ENCODE results near the gene STAMBP.

STAMBP gene

DNA sequence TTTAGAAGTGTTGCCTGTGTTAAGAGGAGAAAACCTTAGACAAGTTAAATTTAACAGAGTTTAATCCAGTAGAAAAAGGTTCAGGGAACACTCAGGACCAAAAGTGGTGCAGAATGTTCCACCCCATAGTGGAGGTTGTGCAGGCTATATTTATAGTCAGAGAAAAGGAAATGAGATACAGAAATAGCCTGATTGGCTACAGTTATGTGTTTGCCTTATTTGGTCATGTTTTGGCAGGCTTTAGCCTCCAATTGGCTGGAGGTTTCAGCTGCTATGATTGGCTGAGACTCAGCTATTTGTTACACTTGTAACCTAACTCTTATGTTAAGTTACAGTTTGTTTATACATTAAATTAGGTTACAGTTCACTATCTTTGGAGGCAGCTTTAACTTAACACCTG, 4.2 kb downstream of the STAMBP start:
- peak overlapping the region; percentile 7 for H3K27ac ChIP-seq (ENCODE audit: poor library complexity, severe bottlenecking)
- no peaks in the 10 kb centered on the region for H3K9me3 ChIP-seq (ENCODE audit: severe bottlenecking)
- peaks cover 29% of the 10 kb centered on the region for H3K4me1 ChIP-seq (ENCODE audit: insufficient read depth, poor library complexity, severe bottlenecking)
- TF ChIP-seq, protein P1, sequence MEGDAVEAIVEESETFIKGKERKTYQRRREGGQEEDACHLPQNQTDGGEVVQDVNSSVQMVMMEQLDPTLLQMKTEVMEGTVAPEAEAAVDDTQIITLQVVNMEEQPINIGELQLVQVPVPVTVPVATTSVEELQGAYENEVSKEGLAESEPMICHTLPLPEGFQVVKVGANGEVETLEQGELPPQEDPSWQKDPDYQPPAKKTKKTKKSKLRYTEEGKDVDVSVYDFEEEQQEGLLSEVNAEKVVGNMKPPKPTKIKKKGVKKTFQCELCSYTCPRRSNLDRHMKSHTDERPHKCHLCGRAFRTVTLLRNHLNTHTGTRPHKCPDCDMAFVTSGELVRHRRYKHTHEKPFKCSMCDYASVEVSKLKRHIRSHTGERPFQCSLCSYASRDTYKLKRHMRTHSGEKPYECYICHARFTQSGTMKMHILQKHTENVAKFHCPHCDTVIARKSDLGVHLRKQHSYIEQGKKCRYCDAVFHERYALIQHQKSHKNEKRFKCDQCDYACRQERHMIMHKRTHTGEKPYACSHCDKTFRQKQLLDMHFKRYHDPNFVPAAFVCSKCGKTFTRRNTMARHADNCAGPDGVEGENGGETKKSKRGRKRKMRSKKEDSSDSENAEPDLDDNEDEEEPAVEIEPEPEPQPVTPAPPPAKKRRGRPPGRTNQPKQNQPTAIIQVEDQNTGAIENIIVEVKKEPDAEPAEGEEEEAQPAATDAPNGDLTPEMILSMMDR (IDR thresholded peaks at IDR 0.05; ENCODE audit: poor library complexity, severe bottlenecking), result no peak
- no peak for ATAC-seq (ENCODE audit: low read depth)
- DNase-seq (ENCODE audit: low spot score), result no peak
- no peak overlapping the region for H3K4me3 ChIP-seq (ENCODE audit: severe bottlenecking)
- no peaks in the 10 kb centered on the region for H3K27me3 ChIP-seq (ENCODE audit: insufficient read depth, poor library complexity, severe bottlenecking)
- peaks cover 47% of the 10 kb centered on the region for H3K36me3 ChIP-seq (ENCODE audit: low read depth)

DNA sequence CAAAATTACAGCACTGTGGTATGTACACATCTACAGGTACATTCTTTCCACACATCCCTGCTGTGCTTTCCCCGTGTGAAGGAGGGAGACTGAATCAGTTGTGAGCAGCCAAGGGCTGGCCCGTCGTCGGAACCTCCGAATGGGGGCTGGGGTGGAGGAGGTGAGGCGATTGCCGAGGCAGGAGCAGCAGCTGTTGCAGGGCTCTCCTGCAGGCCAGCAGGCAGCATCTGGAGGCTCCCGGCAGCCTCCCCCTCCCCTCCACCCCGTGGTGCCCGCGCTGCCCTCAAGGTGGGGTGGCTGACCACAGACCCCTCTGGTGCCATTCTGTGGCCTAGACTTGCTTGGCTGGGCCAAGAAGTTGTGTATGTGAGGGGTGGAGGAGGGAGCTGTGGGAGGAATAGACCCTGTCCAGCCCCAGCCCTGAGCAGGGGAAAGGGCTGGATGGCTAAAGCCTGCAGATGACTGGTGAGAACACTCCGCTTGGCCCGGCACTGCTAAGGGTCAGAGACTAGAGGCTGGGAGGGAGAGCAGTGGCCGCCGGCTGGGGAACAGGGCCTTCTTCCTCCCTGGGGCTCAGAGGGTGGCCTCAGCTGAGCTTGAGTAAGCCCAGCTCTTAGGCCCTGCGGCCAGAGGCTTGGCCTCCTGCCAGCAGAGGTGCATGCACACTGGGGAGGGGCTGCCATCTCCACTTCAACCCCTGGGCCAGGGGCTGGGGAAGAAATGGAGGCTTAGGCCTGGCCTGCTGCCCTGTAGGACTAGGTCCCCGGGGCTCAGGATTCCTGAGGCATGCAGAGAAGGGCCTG, 7.6 kb downstream of the STAMBP start:
- Histone ChIP-seq H3K27me3 (ENCODE audit: insufficient read depth, poor library complexity, severe bottlenecking) (no peaks in the 10 kb centered on the region), H3K4me3 (ENCODE audit: severe bottlenecking) (no peak overlapping the region), H3K36me3 (ENCODE audit: low read depth) (peaks cover 69% of the 10 kb centered on the region), H3K27ac (ENCODE audit: poor library complexity, severe bottlenecking) (no peak overlapping the region), H3K4me1 (ENCODE audit: insufficient read depth, poor library complexity, severe bottlenecking) (peaks cover 17% of the 10 kb centered on the region), H3K9me3 (ENCODE audit: severe bottlenecking) (no peaks in the 10 kb centered on the region)
- no peak for DNase-seq (ENCODE audit: low spot score)
- TF ChIP-seq, protein P1 (IDR thresholded peaks at IDR 0.05; ENCODE audit: poor library complexity, severe bottlenecking), result no peak
- no peak for ATAC-seq (ENCODE audit: low read depth)

DNA sequence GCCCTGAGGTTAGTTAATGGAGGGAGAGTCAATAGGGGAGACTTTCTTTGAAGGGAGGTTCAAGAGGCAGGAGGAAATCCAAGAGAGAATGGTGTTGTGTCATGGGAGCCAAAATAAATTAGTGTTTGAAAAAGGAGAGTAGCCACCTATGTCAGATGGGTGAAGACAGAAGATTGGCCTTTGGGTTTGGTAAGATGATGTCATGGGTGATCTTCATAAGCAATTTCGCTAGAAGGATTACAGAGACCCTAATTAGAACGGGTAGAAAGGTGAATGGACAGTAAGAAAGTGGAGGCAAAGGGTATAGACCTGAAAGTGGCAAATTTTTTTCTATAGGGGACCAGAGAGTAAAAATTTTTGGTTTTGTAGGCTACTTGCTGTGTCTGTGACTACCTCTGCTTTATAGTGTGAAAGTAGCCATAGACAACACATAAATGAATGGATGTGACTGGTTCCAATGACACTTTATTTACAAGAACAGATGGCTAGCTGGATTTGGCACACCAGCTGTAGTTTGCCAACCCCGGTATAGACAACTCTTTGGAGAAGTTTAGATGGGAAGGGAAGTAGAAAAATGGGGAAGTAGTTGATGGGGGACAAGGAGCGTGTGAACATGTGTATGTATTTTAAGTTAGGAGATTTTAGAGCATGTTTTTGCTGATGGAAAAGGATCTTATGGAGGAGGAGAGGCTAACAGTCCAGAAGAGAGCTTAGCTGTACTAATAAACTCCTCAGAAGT, 9.3 kb downstream of the STAMBP start:
- H3K36me3 ChIP-seq (ENCODE audit: low read depth), result peaks cover 68% of the 10 kb centered on the region
- TF ChIP-seq, protein P1 (IDR thresholded peaks at IDR 0.05; ENCODE audit: poor library complexity, severe bottlenecking), result no peak
- H3K4me1 ChIP-seq (ENCODE audit: insufficient read depth, poor library complexity, severe bottlenecking), result peaks cover 7% of the 10 kb centered on the region
- no peak for DNase-seq (ENCODE audit: low spot score)
- H3K27me3 ChIP-seq (ENCODE audit: insufficient read depth, poor library complexity, severe bottlenecking), result no peaks in the 10 kb centered on the region
- ATAC-seq (ENCODE audit: low read depth), result no peak
- no peaks in the 10 kb centered on the region for H3K9me3 ChIP-seq (ENCODE audit: severe bottlenecking)
- H3K27ac ChIP-seq (ENCODE audit: poor library complexity, severe bottlenecking), result peak overlapping the region; percentile 37
- no peak overlapping the region for H3K4me3 ChIP-seq (ENCODE audit: severe bottlenecking)

DNA sequence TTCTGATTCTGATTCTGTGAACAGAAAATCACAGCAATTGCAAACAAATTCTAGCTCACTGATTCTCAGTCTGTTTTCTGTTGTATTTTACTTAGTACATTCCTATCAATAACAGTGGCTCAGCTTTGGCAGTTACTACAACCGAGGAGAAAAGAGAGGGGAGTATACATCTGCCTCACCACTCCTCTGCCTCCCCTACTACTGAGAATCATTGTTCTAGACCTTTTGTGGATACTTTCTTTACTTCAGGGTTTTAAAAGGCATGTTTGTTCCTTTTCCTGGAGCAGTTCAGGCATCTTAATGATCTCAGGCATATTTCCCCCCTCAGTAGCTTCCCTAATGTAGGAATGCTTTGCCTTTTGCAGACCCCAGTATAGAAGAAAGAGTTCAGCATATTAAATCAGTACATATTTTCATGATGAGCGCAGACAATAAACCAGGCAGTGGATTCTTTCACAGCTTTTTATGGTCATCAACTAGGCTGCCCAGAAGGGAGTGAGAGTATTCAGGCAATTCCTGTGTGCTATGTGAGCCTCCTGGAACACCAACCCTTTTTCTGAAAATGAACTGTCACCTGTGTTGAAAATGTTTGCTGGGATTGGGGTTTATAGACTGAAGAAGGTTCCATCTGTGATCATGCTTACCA, 10.3 kb downstream of the STAMBP start:
- Histone ChIP-seq H3K4me3 (ENCODE audit: severe bottlenecking) (no peak overlapping the region), H3K27ac (ENCODE audit: poor library complexity, severe bottlenecking) (peak overlapping the region; percentile 37), H3K4me1 (ENCODE audit: insufficient read depth, poor library complexity, severe bottlenecking) (peaks cover 7% of the 10 kb centered on the region), H3K27me3 (ENCODE audit: insufficient read depth, poor library complexity, severe bottlenecking) (no peaks in the 10 kb centered on the region), H3K36me3 (ENCODE audit: low read depth) (peaks cover 65% of the 10 kb centered on the region), H3K9me3 (ENCODE audit: severe bottlenecking) (no peaks in the 10 kb centered on the region)
- ATAC-seq (ENCODE audit: low read depth), result peak; percentile 31; the same call in 1 of the 3 replicates
- TF ChIP-seq, protein P1 (IDR thresholded peaks at IDR 0.05; ENCODE audit: poor library complexity, severe bottlenecking), result no peak
- DNase-seq (ENCODE audit: low spot score), result no peak
